ENCODE data around the gene RAB11FIP3. TPM values are rescaled to one million over a fixed set of nuclear protein-coding genes. Genes with fewer than 3 reads are reported as not detected.

RAB11FIP3 gene
- total RNA-seq, 2 donors from 2014 or later: 33.2 to 93.2 TPM

DNA sequence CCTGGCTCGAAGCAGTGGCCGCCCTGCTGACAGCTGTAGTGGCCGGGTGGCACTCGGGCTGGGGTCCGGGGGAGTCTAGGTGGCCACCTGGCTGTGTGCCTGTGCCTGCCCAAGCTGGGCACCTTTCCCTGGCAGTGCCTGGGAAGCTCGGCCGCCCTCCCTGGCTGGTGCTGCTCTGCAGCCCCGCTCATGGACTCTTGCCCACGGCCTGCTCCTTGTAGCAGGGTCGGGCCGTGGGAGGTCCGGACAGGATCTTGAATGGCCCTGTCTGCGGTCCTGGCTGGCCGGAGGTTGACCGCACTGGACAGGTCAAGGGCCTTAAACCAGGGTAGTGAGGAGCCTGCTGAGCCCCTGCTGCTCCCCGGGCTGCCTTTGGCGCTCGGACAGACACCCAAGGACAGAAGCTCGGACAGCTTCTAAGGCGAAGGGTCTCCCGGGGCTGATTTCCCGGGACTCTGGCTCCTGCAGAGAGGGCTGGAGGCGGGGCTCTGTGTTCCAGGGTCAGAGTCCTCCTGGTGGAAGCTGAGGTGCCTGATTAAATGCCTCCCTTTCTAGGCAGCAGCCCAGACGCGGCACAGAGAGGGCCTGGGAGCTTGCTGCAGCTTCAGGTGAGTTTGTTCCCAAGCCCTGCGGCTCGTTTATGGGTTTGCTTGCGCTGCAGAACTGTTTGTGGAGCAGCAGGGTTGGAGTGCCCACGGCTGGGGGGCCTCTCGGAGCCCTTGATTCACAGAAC is 108.1 kb downstream of the RAB11FIP3 start:
- Histone ChIP-seq H3K4me1 (replicated peaks) (peaks cover 12% of the 10 kb centered on the region), H3K27ac (no peak overlapping the region), H3K36me3 (no peaks in the 10 kb centered on the region), H3K9me3 (no peaks in the 10 kb centered on the region), H3K27me3 (replicated peaks; ENCODE audit: insufficient read depth) (no peaks in the 10 kb centered on the region), H3K4me3 (no peak overlapping the region)
- DNase-seq (ENCODE audit: low spot score): no peak
- intact Hi-C loops (cut with DNase I): no loop called here
- WGBS: 77% methylated on average over 30 of the region's 30 CpGs
- TF ChIP-seq POLR2A (IDR thresholded peaks at IDR 0.05) (no peak), POLR2AphosphoS5 (IDR thresholded peaks at IDR 0.05) (no peak)
- TF ChIP-seq, protein P1, sequence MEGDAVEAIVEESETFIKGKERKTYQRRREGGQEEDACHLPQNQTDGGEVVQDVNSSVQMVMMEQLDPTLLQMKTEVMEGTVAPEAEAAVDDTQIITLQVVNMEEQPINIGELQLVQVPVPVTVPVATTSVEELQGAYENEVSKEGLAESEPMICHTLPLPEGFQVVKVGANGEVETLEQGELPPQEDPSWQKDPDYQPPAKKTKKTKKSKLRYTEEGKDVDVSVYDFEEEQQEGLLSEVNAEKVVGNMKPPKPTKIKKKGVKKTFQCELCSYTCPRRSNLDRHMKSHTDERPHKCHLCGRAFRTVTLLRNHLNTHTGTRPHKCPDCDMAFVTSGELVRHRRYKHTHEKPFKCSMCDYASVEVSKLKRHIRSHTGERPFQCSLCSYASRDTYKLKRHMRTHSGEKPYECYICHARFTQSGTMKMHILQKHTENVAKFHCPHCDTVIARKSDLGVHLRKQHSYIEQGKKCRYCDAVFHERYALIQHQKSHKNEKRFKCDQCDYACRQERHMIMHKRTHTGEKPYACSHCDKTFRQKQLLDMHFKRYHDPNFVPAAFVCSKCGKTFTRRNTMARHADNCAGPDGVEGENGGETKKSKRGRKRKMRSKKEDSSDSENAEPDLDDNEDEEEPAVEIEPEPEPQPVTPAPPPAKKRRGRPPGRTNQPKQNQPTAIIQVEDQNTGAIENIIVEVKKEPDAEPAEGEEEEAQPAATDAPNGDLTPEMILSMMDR (IDR thresholded peaks at IDR 0.05): no peak

GRCh38 chr16:534135-534534 is 108.7 kb downstream of the RAB11FIP3 start:
- TF ChIP-seq, protein P1 (IDR thresholded peaks at IDR 0.05): no peak
- no peak for TF ChIP-seq POLR2A (IDR thresholded peaks at IDR 0.05)
- TF ChIP-seq POLR2AphosphoS5 (IDR thresholded peaks at IDR 0.05): no peak
- intact Hi-C loops (cut with DNase I): no loop called here
- peaks cover 8% of the 10 kb centered on the region for H3K4me1 ChIP-seq (replicated peaks)

DNA sequence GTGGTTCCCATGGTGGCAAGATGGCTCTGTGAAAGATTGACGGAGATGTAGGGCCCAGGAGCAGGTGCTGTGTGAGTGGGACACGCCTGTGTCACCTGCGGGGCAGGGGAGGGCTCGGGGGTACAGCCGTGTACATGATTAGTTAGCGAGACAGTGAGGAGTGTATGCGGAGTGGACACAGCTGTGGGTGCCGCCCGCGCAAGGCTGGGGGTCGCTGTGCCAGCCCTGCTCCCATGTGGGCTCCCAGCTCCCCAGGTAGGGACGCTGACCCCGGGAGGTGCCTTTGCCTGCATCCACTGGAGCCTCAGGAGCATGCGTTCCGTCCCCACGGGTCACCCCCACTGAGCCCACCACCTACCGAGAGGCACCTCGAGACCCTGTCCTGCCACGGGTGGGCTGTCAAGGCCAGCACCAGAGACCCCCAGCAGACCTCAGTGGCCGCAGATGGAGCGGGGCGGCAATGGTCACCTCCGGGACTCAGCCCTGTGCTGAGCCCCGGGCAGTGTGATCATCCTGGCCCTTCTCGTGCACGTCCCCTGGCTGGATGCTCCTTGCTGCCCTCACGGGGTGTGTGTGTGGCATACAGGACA is 109.5 kb downstream of the RAB11FIP3 start:
- intact Hi-C loops (cut with DNase I): no loop called here

More at GRCh38 chr16:534135-534534, 108.7 kb downstream of the RAB11FIP3 start:
- H3K27ac ChIP-seq: no peak overlapping the region
- no peak for DNase-seq (ENCODE audit: low spot score)
- H3K4me3 ChIP-seq: no peak overlapping the region
- no peaks in the 10 kb centered on the region for H3K27me3 ChIP-seq (replicated peaks; ENCODE audit: insufficient read depth)
- WGBS: 66% methylated on average over 19 of the region's 21 CpGs
- H3K36me3 ChIP-seq: no peaks in the 10 kb centered on the region
- no peaks in the 10 kb centered on the region for H3K9me3 ChIP-seq

GRCh38 chr16:535446-536405 is 110.3 kb downstream of the RAB11FIP3 start:
- peaks cover 5% of the 10 kb centered on the region for H3K4me1 ChIP-seq (replicated peaks)
- H3K9me3 ChIP-seq: no peaks in the 10 kb centered on the region
- H3K4me3 ChIP-seq: no peak overlapping the region
- DNase-seq (ENCODE audit: low spot score): no peak
- no peaks in the 10 kb centered on the region for H3K27me3 ChIP-seq (replicated peaks; ENCODE audit: insufficient read depth)
- TF ChIP-seq, protein P1 (IDR thresholded peaks at IDR 0.05): no peak
- TF ChIP-seq POLR2AphosphoS5 (IDR thresholded peaks at IDR 0.05) (no peak), POLR2A (IDR thresholded peaks at IDR 0.05) (no peak)
- 86% methylated on average over 37 of the region's 39 CpGs for WGBS
- no peak overlapping the region for H3K27ac ChIP-seq
- intact Hi-C loops (cut with DNase I): no loop called here
- no peaks in the 10 kb centered on the region for H3K36me3 ChIP-seq

More for the DNA sequence above, 109.5 kb downstream of the RAB11FIP3 start:
- Histone ChIP-seq H3K9me3 (no peaks in the 10 kb centered on the region), H3K36me3 (no peaks in the 10 kb centered on the region), H3K27ac (no peak overlapping the region), H3K4me3 (no peak overlapping the region), H3K4me1 (replicated peaks) (peaks cover 5% of the 10 kb centered on the region), H3K27me3 (replicated peaks; ENCODE audit: insufficient read depth) (no peaks in the 10 kb centered on the region)
- no peak for DNase-seq (ENCODE audit: low spot score)
- no peak for TF ChIP-seq POLR2A (IDR thresholded peaks at IDR 0.05)
- TF ChIP-seq, protein P1 (IDR thresholded peaks at IDR 0.05): no peak
- TF ChIP-seq POLR2AphosphoS5 (IDR thresholded peaks at IDR 0.05): no peak
- 94% methylated on average over 27 of the region's 27 CpGs for WGBS

Data from prostate gland (tissue), 2 donors.